ENCODE measurements around the gene ERCC4. TPM values are rescaled to one million over a fixed set of nuclear protein-coding genes. Genes with fewer than 3 reads are reported as not detected.

ERCC4 gene
- polyA plus RNA-seq, 1 experiment: 4.9 TPM

DNA sequence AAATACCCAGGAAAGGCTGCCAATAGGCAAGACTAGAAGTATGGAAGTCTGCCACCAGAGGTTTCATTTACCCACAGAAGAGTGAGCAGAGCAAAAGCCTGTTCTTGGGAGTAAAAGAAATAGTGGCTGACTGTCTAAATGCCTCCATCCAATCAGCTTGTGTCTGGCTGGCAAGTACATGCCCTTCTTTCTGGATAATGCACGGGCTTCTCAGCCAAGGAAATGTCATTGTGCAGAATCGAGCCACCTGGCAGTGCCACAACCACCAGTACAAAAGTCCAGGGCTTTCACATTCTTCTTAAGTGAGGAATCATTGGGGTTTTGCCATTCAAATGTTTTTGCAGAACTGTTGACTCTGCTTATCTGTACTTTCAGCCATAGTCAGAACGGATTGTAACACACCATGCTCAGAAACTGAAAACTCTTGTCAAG, 10.1 kb upstream of the ERCC4 start:
- Histone ChIP-seq H3K27me3 (ENCODE audit: control insufficient read depth, insufficient read depth, low read length) (peaks cover 6% of the 10 kb centered on the region), H3K36me3 (ENCODE audit: control insufficient read depth, insufficient read depth, low read length) (no peaks in the 10 kb centered on the region), H3K4me3 (ENCODE audit: low read depth, low read length) (no peak overlapping the region)
- TF ChIP-seq, protein P1, sequence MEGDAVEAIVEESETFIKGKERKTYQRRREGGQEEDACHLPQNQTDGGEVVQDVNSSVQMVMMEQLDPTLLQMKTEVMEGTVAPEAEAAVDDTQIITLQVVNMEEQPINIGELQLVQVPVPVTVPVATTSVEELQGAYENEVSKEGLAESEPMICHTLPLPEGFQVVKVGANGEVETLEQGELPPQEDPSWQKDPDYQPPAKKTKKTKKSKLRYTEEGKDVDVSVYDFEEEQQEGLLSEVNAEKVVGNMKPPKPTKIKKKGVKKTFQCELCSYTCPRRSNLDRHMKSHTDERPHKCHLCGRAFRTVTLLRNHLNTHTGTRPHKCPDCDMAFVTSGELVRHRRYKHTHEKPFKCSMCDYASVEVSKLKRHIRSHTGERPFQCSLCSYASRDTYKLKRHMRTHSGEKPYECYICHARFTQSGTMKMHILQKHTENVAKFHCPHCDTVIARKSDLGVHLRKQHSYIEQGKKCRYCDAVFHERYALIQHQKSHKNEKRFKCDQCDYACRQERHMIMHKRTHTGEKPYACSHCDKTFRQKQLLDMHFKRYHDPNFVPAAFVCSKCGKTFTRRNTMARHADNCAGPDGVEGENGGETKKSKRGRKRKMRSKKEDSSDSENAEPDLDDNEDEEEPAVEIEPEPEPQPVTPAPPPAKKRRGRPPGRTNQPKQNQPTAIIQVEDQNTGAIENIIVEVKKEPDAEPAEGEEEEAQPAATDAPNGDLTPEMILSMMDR (IDR thresholded peaks at IDR 0.05; ENCODE audit: insufficient read depth, low read depth, low read length): no peak
- ChIA-PET POLR2A (no interaction called here), CTCF (interaction anchor here (4.7 kb wide), 1 partner anchor 9 kb away, joined by 28 read pairs; the partner anchor contains the start of gene ERCC4)
- DNase-seq (ENCODE audit: low read depth): no peak

- no peak overlapping the region for H3K4me3 ChIP-seq (ENCODE audit: low read depth, low read length)
- POLR2A ChIA-PET: no interaction called here
- peaks cover 6% of the 10 kb centered on the region for H3K27me3 ChIP-seq (ENCODE audit: control insufficient read depth, insufficient read depth, low read length)
- no peak for DNase-seq (ENCODE audit: low read depth)
- no peaks in the 10 kb centered on the region for H3K36me3 ChIP-seq (ENCODE audit: control insufficient read depth, insufficient read depth, low read length)
- TF ChIP-seq, protein P1 (IDR thresholded peaks at IDR 0.05; ENCODE audit: insufficient read depth, low read depth, low read length): no peak
- CTCF ChIA-PET: interaction anchor here (0.5 to 2.2 kb wide), 2 partner anchors 9 to 804 kb away, joined by 3 to 7 read pairs; partner anchors contain the start of gene ERCC4
Measured at GRCh38 chr16:13911306-13911705, 8.6 kb upstream of the ERCC4 start.

GRCh38 chr16:13911871-13912270, 8.1 kb upstream of the ERCC4 start:
- CTCF ChIA-PET: interaction anchor here (0.5 to 2.2 kb wide), 4 partner anchors 8 to 1801 kb away, joined by 3 to 7 read pairs (median 3); partner anchors contain the start of gene ERCC4
- H3K36me3 ChIP-seq (ENCODE audit: control insufficient read depth, insufficient read depth, low read length): no peaks in the 10 kb centered on the region

DNA sequence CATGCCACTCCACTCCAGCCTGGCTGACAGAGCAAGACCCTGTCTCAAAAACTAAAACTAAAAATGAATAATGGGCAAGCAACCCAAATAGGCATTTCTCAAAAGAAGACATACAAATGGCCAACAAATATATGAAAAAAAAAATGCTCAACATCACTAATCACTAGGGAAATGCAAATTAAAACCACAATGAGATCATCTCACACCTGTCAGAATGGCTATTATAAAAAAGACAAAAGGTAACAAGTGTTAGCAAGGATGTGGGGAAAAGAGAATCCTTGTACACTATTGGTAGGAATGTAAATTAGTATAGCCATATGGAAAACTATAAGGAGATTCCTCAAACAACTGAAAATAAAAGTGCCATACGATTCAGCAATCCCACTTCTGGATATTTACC, 7.1 kb upstream of the ERCC4 start:
- no peak for DNase-seq (ENCODE audit: low read depth)
- ChIA-PET POLR2A (no interaction called here), CTCF (no interaction called here)
- Histone ChIP-seq H3K27me3 (ENCODE audit: control insufficient read depth, insufficient read depth, low read length) (peaks cover 6% of the 10 kb centered on the region), H3K4me3 (ENCODE audit: low read depth, low read length) (no peak overlapping the region), H3K36me3 (ENCODE audit: control insufficient read depth, insufficient read depth, low read length) (no peaks in the 10 kb centered on the region)
- TF ChIP-seq, protein P1 (IDR thresholded peaks at IDR 0.05; ENCODE audit: insufficient read depth, low read depth, low read length): no peak

More at GRCh38 chr16:13911871-13912270, 8.1 kb upstream of the ERCC4 start:
- H3K4me3 ChIP-seq (ENCODE audit: low read depth, low read length): no peak overlapping the region
- POLR2A ChIA-PET: no interaction called here
- DNase-seq (ENCODE audit: low read depth): no peak
- TF ChIP-seq, protein P1 (IDR thresholded peaks at IDR 0.05; ENCODE audit: insufficient read depth, low read depth, low read length): no peak
- H3K27me3 ChIP-seq (ENCODE audit: control insufficient read depth, insufficient read depth, low read length): peaks cover 6% of the 10 kb centered on the region

DNA sequence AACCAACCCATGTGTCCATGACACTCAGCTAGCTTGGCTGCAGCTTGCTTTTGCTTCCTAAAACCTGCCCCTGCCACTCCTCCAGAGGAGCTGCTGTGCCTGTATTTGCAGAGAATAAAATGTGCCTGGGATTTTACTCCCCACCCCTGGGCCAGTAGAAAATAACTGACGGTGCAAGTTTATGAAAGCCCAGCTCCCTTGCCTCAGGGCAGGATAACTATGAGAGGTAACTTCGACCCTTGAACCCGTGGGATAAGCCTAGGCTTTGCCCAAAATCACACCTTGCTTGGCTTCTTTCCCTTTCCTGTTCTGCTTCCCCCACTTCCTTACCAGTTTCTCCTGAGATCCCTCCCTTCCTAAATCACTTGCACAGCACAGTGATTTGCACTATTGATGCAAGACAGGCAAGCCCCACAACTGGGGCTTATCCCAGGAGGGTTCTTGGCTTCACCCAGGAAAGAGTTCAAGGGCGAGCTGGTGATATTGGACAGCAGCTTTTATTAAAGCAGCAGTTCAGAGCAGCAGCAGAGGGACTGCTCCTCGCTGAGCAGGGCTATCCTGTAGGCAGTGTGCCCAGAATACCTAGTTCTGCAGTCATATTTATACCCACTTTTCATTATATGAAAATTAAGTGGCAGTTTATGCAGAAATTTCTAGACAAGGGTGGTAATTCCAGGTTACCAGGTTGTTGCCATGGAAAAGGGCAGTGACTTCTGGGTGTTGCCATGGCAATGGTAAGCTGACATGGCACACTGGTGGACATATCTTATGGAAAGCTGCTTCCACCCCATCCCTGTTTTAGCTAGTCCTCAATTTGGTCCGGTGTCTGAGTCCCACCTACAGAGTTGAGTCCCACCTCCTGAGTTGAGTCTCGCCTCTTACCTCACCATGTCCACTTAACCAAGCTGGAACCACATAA, 6.3 kb upstream of the ERCC4 start:
- DNase-seq (ENCODE audit: low read depth): no peak
- no peak overlapping the region for H3K4me3 ChIP-seq (ENCODE audit: low read depth, low read length)
- ChIA-PET CTCF (no interaction called here), POLR2A (no interaction called here)
- TF ChIP-seq, protein P1 (IDR thresholded peaks at IDR 0.05; ENCODE audit: insufficient read depth, low read depth, low read length): no peak
- H3K36me3 ChIP-seq (ENCODE audit: control insufficient read depth, insufficient read depth, low read length): no peaks in the 10 kb centered on the region
- H3K27me3 ChIP-seq (ENCODE audit: control insufficient read depth, insufficient read depth, low read length): peaks cover 5% of the 10 kb centered on the region; the same call in 1 of the 2 replicates

Data from BJ (cell line).